Measurements from ENCODE around the gene SELENOW.
"Not testable (repeated sequence)": the region's sequence is repeated elsewhere in the genome, so short reads cannot be mapped to it uniquely, and the experiment has no call there.

The SELENOW gene

DNA sequence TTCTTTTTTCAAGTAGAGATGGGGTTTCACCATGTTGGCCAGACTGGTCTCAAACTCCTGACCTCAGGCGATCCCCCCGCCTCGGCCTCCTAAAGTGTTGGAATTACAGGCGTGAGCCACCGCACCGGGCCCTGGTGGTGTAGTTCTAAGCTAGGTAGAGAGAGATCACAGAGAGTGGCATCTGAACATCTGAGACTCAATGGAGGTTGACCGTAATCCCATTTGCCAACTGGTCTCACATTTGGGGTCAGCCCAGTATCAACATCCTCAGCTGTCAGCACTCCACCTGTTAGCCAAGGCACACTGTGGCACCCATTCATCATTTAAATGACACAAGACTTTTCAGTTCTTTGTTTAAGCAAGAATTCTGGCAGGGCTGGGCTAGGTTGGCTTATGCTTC lies 8.1 kb downstream of the SELENOW start:
- FAIRE-seq = no peak

DNA sequence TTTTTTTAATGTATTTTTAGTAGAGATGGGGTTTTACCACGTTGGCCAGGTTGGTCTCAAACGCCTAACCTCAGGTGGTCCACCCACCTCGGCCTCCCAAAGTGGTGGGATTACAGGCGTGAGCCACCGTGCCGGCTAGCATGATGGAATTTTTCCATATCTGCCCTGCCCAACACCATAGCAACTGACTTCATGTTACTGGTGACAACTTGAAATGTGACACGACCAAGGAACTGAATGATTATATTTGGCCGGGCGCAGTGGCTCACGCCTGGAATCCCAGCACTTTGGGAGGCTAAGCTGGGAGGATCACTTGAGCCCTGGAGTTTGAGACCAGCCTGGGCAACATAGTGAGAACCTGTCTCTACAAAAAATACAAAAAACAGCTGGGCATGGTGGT lies 8.8 kb downstream of the SELENOW start:
- not testable (repeated sequence) for FAIRE-seq

DNA sequence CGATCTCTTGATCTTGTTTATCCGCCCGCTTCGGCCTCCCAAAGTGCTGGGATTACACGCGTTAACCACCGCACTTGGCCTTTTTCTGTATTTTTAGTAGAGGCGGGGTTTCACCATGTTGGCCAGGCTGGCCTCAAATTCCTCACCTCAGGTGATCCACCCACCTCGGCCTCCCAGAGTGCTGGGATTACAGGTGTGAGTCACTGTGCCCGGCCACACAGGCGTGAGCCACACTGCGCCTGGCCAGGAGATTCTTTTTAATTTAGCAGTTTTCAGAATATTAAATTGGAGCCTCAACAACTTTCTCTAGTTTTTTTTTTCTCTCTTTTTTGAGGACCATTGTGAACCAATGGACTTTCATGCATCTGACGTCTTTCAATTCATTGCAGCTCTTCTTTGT lies 11.3 kb downstream of the SELENOW start:
- FAIRE-seq = not testable (repeated sequence)

DNA sequence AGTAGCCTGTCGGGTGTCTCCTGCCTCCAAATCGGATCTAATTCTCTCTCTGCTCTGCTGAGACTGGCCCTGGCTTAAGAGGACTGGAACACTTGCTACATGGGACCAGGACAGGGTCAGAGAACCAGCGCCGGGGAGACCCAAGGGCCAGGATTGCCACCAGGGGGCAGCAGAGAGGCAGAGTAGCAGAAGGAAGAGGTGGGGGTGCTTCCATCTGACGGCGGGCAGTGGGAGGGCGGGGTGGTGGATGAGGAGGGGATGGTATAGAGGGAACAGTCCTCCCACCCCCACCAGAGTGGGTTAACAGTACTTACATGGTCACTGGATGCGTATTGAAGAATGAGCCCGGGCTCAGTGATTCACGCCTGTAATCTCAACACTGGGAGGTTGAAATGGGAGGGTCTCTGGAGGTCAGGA lies 11.9 kb downstream of the SELENOW start:
- no peak for FAIRE-seq

DNA sequence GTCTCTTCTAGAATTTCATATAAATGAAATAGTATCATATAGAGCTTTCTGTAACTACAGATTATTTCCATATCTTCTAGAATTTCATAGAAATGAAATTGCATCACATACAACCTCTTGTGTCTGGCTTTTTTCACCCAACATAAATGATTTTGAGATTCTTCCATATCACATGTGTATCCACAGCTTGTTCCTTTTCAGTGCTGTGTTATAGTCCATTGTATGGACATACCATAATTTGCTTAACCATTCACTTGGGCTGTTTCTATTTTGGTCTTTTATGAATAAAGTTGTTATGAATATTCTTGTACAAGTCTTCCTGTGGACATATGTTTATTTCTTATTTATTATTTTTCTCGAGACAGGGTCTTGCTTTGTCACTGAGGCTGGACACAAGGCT lies 14.1 kb downstream of the SELENOW start:
- FAIRE-seq = no peak

DNA sequence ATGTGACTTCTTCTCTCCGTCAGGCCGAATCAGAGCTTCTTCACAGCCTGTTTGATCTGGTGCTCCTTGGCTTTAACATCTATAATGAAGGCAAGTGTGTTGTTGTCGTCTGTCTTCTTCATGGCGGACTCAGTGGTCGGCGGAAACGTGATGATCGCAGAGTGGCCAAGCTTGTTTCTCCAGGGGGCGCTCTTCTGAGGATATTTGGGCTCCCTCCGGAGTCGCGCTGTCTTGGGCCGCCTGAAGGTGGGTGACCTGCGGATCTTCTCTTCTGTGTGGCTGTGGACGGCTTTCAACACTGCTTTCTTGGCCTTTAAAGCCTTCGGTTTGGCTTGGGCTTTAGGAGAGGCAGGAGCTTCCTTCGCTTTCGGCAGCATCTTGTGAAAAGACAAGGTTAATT lies 16.0 kb downstream of the SELENOW start:
- no peak for FAIRE-seq

DNA sequence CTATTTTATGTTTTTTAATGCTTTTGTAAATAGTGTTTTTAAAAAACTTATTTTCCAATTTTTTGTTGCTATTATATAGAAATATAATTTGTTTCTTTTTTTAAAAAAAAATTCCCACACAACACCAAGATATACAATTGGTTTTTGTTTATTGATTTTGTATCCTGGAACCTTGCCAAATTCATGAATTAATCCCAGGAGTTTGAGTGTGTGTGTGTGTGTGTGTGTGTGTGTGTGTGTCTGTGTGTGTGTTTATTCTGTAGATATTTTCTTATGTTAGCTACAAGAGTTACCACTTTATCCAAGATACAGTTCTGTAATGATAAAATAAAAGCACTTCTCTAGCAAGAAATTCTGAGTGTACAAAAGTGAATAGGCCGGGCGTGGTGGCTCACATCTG lies 18.3 kb downstream of the SELENOW start:
- no peak for FAIRE-seq

DNA sequence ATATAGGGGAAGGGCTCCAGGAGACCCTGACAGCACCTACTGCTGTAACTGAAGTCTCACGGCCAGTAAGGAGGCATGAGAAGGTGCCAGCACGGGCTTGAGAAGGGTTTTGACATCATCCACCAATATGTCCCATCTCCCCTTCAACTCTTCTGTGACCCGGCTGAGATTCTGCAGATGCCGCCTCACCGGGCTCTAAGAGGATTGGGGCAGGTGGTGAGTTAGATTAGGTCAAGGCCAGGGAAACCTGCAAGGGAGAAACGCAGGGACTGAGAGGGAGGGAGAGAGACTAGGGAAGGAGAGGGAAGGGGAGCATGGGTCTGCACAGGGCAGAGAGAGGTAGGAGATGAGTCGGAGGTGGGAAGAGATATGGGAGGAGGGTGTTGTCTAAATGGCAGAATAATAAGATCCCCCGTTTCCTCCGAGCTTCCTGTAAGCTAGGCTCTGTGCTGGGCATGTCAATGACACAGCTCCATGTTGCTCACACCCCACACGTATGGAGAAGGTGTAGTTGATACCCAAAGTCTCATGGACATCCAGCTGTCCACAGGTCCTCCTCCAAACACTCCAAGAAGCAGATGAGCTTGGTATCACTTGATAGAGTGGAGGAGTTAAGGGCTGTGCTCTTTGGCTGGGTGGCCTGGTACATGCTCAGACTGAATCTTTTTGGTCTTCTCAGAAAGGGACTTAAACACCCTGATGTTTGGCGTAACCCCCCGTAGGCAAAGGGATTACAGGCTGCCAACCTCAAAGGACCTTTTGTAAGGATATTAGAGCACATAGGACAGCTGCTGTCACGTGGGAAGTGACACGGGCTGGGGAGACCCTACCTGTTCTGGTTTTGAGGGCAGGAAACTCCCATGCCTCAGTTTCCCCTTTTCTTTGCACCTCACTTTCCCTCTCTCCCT lies 19.7 kb downstream of the SELENOW start:
- no peak for FAIRE-seq

DNA sequence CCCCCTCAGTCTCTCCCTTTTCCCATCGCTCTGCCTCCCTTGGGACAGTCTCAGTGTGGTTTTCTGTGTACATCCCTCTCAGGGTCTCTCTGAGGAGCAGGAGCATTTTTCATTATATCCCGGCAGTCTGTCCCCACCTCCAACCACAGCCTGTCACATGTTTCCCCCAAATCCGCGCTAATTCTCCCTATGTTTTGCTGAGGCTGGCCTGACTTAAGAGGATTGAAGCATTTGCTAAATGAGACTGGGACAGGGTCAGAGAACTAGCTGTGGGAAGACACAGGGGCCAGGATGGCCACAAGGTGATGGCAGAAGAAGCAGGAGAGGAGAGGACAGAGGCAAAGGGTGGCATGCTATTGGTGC lies 20.4 kb downstream of the SELENOW start:
- no peak for FAIRE-seq

DNA sequence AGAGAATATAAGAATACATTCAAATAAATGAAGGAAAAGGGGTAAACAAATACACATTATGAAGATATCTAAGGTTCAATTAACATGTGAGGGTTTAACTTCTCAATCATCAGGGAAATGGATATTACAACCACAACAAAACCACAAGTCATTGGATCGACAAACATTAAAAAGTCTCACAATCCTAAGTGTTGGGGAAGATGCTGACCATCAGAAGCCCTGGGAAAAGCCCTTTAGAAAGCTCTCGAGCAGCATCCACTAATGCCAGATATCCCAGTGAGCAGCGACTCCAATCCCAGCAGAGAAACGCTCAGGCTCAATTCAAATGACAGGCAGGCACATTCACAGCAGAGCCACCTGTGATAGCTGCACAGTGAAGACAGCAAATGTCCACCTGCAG lies 22.8 kb downstream of the SELENOW start:
- FAIRE-seq = no peak

DNA sequence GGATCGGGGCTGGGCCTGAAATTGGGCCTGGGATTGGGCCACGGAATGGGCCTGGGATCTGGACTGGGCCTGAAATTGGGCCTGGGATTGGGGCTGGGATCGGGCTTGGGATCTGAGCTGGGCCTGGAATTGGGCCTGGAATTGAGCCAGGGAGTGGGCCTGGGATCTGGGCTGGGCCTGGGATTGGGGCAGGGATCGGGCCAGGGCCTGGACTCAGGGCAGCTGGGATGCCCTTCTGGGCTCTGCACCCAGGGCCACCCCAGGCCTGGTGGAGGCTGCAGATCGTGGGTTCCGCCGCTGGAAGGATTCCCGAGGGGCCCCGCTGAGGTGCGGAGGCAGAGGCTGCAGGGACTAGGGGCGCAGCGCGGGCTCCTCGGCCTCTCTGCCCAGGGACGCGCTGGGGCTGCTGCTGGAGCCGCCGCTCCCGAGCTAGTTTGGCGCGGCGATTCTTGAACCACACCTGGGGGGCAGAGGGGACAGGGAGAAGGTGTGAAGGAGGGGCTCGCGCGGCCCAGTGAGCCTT lies 24.1 kb downstream of the SELENOW start:
- FAIRE-seq = no peak

DNA sequence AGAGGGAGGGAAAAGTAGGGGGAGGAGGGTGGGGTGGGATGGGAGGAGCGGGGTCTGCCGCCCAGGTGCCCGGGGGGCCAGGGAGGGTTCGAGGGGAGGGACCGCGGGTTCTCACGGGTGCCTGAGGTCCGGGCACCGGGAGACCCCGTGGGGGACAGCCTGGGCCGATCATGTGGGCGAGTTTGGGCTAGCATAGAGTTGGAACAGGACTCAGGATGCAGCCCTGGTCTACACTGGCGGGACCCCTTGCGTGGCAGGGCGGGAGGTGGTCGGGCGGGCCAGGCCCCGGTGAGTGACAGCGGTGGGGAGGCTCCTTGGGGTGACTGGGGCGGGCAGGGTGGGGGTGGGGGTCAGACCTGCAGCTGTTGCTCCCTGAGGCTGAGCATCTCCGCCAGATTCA lies 24.6 kb downstream of the SELENOW start:
- FAIRE-seq = not testable (repeated sequence)

DNA sequence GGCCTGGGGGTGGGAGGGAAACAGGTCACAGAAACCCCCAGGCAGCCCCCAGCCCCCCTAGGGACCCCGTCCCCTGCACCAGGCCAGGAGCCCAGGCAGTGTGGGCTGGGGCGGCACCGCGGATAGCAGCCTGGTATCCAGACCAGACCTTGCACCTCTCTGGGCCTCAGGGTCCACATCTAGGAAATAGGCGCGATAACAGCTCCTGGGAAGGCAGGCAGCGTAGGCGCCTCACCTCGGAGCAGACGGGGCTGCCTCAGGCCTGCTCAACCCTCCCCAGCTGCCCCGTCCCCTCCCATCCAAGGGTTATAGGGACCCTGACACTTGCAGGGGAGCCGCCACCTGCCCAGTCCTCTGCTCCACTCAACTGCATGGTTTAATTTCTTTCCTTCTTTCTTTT lies 25.2 kb downstream of the SELENOW start:
- FAIRE-seq = not testable (repeated sequence)

DNA sequence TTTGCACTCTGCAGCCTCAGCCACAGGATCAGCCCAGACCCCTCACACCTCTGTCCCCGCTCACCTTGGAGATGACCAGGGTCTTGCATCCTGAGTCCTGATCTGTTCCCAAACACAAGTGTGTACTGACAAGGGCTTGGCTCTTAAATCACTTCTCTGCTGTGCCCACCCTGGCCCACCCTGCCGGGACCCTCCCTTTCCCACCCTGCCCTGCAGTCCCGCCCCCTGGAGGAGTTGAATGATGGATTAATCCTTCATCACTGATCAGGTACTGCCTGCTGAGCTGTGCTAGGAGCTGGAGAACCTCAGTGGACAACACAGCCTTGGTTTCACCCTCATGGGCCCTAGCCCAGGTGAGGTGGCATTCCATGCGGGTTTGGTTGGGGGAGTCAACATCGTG lies 25.9 kb downstream of the SELENOW start, which contains the start of gene TPRX1:
TPRX1 (minus strand) TSS at position 101 of the 400 bp plus-strand sequence; CDS start at position 89, 12 bp downstream.
- FAIRE-seq = not testable (repeated sequence)

DNA sequence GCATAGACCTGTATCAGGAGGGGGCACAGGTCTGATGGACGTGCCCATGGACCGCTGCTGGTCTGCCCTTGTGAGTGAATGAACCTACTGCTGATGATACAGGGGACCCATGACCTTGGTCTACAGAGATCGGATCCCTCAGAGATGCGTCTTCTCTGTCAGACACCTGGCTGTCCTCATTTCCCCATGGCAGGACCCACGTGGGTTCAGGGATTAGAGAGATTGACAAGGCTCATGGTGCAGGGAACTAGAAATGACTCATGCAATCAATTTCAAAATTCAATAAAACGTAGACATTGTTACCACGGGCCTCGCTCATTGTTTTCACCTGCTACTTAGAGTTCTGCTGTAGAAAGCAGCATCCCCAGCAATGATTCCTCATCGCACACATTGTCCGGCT lies 26.8 kb downstream of the SELENOW start:
- no peak for FAIRE-seq

DNA sequence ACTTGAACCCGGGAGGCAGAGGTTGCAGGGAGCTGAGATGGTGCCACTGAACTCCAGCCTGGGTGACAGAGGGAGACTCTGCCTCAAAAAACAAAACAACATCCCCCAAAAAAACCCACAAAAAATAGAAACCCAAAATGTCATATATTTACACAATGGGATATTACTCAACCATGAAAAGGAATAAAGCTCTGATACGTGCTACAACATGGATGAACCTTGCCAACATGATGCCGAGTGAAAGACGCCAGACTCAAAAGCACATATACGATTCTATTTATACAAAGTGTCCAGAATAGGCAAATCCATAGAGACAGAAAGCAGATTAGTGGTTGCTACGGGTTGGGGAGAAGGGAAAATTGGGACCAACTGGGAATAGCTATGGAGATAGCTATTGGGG lies 27.9 kb downstream of the SELENOW start:
- no peak for FAIRE-seq

DNA sequence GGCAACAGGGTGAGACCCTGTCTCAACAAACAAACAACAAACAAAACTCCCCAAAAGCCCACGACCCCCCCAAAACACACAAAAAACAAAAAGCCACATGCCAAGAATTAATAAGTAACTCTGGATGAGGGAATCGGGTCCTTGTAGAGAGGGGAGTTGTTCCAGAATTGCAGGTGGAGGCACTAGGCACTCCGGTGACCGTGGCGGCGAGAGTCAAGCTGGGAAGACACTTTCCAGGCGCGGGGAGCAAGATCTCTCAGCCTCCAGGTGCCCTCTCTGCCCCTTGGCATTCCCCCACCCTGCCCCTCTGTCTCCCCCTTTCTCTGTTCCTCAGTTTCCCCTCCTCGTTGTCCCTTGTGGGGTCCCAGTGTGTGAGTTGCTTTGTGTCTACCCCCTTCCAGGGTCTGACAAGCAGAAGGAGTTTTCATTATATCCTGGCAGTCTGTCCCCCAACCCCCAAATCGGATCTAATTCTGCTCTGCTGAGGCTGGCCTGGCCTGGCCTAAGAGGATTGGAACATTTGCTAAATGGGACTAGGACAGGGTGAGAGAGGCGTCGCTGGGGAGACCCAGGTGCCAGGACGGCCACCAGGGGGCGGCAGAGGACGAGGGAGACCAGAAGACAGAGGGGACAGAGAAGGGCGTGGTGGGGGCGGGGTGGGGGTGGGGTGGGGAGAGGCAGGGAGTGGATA lies 34.9 kb downstream of the SELENOW start:
- no peak for FAIRE-seq

DNA sequence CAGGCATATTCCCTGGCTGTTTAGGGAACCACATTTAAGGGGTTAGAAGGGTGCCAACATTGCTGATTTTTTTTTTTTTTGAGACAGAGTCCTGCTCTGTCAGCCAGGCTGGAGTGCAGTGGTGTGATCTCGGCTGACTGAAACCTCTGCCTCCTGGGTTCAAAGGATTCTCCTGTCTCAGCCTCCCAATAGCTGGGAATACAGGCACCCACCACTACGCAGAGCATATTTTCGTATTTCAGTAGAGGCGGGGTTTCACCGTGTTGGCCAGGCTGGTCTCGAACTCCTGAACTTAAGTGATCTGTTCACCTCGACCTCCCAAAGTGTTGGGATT lies 35.5 kb downstream of the SELENOW start:
- no peak for FAIRE-seq

DNA sequence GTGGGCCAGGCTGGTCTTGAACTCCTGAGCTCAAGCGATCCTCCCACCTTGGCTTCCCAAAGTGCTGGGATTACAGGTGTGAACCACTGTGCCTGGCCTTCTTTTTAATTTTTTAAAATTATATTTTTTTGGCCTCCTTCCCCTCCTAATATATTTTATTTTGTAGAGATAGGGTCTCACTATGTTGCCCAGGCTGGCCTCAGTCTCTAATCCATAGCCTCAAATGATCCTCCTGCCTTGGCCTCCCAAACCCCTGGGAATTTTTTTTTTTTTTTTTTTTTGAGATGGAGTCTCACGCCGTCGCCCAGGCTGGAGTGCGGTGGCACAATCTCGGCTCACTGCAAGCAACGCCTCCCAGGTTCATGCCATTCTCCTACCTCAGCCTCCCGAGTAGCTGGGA lies 37.8 kb downstream of the SELENOW start:
- not testable (repeated sequence) for FAIRE-seq

DNA sequence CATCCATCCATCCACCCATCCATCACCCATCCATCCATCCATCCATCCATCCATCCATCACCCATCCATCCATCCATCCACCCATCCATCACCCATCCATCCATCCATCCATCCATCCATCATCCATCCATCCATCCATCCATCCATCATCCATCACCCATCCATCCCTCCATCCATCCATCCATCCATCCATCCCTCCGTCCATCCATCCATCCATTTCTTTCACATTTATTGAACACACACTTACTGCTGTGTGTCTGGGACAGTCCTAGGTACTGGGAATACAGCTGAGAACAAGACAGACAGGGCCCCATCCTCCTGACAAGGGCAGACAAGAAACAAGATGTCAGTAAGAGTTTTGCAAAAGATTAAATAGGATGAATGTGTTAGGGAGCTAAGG lies 39.7 kb downstream of the SELENOW start:
- FAIRE-seq = not testable (repeated sequence)

DNA sequence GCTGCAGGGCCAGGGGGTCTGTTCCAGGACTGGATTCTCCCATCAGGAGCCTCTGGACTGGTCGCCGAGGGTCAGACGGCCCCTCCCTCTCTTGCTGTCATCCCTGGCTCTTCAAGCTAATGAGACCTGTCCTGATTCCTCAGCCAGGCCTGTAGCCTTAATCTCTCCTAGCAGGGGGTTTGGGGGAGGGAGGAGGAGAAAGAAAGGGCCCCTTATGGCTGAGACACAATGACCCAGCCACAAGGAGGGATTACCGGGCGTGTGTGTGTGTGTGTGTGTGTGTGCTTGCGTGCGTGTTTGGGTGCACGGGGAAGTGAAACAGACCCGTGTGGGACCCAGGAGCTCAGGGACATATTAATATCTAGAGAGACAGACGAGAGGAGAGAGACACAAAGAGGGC lies 41.4 kb downstream of the SELENOW start:
- FAIRE-seq = no peak

DNA sequence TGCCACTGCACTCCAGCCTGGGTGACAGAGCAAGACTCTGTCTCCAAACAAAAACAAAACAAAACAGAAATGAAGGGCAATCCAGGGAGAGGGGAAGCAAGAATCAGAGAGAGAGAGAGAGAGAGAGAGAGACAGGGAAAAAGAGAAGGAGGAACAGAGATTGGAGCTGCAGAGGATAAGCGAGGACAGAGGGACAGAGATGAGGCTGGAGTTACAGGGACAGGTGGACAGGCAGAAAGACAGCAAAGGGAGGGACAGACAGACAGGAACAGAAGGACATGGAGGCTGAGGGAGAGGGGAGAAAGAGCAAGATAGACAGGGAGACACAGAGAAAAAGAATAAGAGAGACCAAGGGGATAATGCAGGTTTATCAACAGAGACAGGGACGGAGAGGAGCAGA lies 41.9 kb downstream of the SELENOW start:
- FAIRE-seq = no peak

DNA sequence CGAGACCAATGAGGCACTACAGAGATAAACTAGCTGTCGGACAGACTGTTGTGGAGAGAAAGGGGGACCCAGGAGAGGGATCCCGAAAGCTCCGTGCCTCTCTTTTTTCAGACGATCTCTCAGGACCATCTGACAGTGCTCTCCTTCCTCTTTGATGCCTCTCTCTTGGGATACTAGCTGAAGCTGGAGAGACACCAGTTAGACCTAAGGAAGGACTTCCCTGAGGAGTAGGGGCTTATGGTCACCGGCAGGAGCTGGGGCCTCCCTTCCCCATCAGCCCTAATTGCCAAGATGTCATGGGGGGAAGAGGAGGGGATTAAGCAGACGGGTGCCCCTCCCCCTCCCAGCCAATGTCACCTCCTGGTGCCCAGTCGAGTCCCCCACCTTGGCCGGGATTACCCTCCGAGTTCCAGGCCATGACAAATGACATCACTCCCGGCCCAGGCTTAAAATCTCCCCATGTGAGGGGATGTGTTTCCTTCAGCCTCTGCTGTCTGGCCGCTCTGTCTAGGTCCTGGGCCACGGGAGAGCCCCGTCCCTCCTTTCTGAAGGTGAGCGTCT lies 43.0 kb downstream of the SELENOW start, which contains the start of gene CRX:
CRX (plus strand) TSS at position 478 of the 561 bp plus-strand sequence. CDS start 12,507 bp downstream, outside the sequence.
- no peak for FAIRE-seq

DNA sequence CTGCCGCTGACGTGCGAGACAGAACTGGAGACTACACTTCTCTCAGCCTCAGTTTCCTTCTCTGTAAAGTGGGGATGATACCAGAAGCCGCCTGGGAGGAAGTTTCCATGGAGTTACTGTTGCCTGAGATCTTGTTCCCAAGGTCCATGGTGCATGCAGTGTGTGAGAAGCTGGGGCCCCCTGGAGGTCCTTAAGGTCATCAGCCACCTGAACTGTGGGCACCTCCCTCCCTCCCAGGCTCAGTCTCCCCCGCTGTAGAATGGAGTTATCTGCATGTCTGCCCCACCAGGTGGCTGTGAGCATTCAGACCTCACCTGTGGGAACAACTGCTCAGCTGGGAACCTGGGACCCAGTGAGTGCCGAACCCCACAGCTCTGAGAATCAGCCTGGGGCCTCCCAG lies 45.9 kb downstream of the SELENOW start:
- FAIRE-seq = no peak

Measured in endometrium (tissue), 2 donors.